HG03135 (cell line): ENCODE results near the gene TRIM71.

ENCODE experiments used
- ATAC-seq: cut with Tn5 transposase; IDR thresholded peaks from one replicate; pipeline ENCODE4 v1.9.1; 2021; ENCODE audit warnings: mild to moderate bottlenecking, moderate library complexity; ENCODE audit not compliant: unreplicated experiment

Gene TRIM71

GRCh38 chr3:32862936-32863487 lies 45.2 kb downstream of the TRIM71 start:
- ATAC-seq = no peak

GRCh38 chr3:32865383-32865782 lies 47.6 kb downstream of the TRIM71 start:
- no peak for ATAC-seq

GRCh38 chr3:32866533-32866932 lies 48.7 kb downstream of the TRIM71 start:
- ATAC-seq = no peak

- no peak for ATAC-seq
Measured at GRCh38 chr3:32867954-32868353, 50.2 kb downstream of the TRIM71 start.

- no peak for ATAC-seq
Measured at GRCh38 chr3:32868719-32869512, 51.1 kb downstream of the TRIM71 start.

- ATAC-seq = no peak
Measured at GRCh38 chr3:32869513-32870047, 51.8 kb downstream of the TRIM71 start.

GRCh38 chr3:32870373-32871095 lies 52.7 kb downstream of the TRIM71 start:
- no peak for ATAC-seq

- no peak for ATAC-seq
Measured at GRCh38 chr3:32871273-32871672, 53.5 kb downstream of the TRIM71 start.

- no peak for ATAC-seq
Measured at GRCh38 chr3:32872487-32873382, 54.9 kb downstream of the TRIM71 start.

- ATAC-seq = no peak
Measured at GRCh38 chr3:32873531-32874130, 55.8 kb downstream of the TRIM71 start.

GRCh38 chr3:32876920-32877319 lies 59.1 kb downstream of the TRIM71 start:
- ATAC-seq = no peak

GRCh38 chr3:32877598-32877997 lies 59.8 kb downstream of the TRIM71 start:
- ATAC-seq = no peak

- ATAC-seq = no peak
Measured at GRCh38 chr3:32880225-32880624, 62.4 kb downstream of the TRIM71 start.

GRCh38 chr3:32881624-32882023 lies 63.8 kb downstream of the TRIM71 start:
- ATAC-seq = no peak

GRCh38 chr3:32882189-32882588 lies 64.4 kb downstream of the TRIM71 start:
- ATAC-seq = peak; percentile 65

GRCh38 chr3:32882603-32883025 lies 64.8 kb downstream of the TRIM71 start:
- peak; percentile 80 for ATAC-seq

GRCh38 chr3:32883817-32884216 lies 66.0 kb downstream of the TRIM71 start:
- ATAC-seq = no peak

GRCh38 chr3:32884591-32884990 lies 66.8 kb downstream of the TRIM71 start:
- no peak for ATAC-seq

- no peak for ATAC-seq
Measured at GRCh38 chr3:32885283-32885901, 67.6 kb downstream of the TRIM71 start.

- ATAC-seq = no peak
Measured at GRCh38 chr3:32886296-32886695, 68.5 kb downstream of the TRIM71 start.
